Stimulated activated CD4-positive, alpha-beta T cell treated with anti-CD3 and anti-CD28 coated beads, Interleukin-1b, Interleukin-23, amount 100 ng/mL, for 24 hours (primary cell): ENCODE results near the gene ROS1.
"Not testable (repeated sequence)": the region's sequence is repeated elsewhere in the genome, so short reads cannot be mapped to it uniquely, and the experiment has no call there.

ENCODE experiments used
- DNase-seq, 4 experiments: peaks; one replicate each; pipeline ENCODE4 v3.0.0-alpha.2; 2020; ENCODE audit warnings: low read depth in 4 of 4, low spot score in 1 of 4

Gene ROS1

DNA sequence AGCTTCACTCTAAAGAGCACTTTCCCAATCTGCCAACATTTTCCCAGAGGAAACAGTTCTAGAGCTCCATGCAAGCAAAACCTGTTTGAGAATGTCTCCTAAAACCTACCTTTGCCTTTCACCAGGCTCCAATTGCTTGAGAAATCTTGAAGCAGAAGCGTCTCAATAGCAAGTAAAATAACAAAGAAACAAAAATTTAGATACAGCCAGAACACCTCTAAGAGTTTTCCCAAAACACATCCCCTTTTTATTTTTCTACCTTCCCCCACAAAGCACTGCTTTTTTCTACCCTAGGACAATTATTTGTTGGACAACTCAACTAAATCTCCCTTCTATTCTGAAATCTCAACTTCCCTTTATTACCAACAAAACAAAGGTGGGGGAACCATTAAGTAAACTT lies 156.8 kb downstream of the ROS1 start:
- DNase-seq = no peak

DNA sequence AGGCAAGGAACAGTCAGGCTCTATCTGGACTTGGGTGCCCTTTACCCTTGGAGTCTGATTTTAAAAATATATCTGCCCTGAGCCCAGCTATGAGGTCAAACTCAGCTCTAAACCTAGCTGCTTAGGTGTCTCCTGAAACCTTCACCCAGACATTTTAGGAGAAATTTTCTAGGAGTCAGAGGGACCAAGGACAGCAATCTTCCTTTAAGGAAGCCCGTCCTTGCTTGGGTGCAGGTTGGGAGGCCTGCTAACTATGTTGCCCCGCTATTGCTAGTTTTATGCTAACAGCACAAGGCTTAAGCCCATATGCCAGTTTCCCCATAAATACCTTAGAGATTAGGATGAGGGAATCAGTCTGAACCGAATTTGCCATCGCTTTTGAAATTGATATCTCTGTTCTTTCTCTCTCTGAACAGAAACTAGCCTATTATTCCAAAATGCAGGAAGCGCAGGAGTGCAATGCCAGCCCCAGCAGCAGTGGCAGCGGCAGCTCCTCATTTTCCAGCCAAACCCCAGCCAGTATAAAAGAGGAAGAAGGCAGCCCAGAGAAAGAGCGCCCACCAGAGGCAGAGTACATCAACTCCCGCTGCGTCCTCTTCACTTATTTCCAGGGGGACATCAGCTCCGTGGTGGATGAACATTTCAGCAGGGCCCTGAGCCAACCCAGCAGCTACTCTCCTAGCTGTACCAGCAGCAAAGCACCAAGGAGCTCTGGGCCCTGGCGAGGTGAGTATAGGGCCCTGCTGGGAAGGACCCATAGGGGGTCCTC lies 157.8 kb downstream of the ROS1 start:
- no peak for DNase-seq

DNA sequence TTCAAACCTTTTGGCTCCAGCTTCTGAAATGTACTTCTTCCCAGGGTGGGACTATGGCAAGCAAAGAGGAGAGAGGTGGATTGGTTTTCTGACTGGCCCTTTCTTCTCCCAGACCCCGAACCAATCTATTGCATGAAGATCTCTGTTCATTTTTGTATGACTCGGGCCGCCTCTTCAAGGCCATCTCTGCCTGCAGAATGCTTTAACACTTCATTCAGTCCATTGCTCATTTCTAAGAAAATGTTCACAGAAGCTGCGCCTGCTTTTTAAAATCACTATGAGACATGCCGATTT lies 158.7 kb downstream of the ROS1 start:
- DNase-seq = no peak

DNA sequence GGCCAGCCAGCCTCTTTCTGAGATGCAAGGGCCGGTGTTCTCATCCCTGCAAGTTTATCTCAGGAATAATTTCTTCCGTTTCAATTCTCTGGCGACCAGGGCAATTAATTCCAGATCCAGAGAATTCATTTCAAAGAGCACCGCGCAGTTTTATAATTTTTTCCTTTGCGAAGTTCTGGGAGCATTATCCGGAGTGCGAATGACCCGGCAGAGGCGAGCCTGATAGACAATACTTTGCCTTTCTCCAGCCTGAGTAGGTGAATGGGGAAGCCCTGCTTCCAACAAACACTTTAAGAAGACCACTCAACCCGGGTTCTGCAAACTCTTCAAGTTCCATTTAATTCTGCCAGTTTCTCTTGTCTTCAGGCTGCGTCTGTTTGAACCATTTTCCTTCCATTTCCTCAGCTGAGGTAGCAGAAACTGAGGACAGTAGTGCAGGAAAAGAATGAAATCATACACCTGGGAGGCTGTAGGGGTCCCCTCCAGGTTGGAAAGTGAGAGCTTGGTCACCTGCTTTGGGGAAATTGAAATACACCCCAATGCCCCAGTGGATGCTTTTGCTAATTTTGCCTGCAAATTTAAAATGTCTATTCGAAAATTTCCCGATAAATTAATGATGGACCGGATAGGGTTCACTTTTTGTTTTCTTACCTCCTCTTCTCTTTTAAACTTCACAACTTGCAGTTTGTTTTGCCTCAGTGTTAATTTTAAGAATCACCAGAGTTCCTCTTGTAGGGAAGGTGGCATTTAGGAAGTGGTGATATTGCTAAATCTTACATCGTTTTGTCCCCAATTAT lies 159.3 kb downstream of the ROS1 start:
- DNase-seq = no peak

DNA sequence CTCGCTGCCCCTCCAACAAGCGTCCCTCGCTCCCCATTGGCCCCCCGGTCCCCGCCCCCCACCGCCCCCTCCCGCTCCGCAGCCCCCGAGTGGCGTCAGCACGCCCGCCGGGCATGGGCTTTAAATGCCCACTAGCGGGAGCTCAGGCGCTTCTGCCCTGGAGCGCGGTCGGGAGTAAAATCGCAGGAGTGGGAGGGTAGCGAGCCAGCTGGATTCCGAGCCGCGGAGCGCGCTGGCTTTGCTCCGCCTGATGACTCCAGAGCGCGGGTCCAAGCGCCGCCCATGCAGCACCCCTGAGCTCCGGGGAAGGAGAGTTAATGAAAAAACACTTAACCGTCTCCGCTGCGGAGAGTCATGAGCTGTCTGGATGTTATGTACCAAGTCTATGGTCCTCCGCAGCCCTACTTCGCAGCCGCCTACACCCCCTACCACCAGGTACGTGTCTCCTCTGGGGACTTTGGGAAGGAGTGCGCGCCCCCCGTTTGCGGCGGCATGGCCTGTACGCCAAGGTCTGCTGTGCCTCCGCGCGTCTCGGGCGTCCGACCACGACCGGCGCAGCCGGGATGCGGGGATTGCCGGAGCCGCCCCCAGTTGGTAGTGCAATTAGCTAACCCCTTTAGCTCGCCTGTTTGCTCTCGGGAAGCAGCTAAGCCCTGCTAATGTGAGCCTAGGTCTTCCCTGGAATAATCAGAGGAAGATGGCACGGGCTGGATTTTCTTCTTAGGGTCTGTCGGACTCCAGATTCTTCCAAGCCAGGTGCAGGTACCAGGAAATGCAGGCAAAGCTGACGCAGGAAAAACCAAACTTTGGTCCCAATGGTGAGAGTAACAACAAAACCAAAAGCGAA lies 160.1 kb downstream of the ROS1 start, which contains the start of gene VGLL2:
Gene VGLL2, plus strand, starts transcription at position 149 of the 847 bp plus-strand sequence. Its CDS starts 206 bp downstream, at position 355.
- DNase-seq = no peak

DNA sequence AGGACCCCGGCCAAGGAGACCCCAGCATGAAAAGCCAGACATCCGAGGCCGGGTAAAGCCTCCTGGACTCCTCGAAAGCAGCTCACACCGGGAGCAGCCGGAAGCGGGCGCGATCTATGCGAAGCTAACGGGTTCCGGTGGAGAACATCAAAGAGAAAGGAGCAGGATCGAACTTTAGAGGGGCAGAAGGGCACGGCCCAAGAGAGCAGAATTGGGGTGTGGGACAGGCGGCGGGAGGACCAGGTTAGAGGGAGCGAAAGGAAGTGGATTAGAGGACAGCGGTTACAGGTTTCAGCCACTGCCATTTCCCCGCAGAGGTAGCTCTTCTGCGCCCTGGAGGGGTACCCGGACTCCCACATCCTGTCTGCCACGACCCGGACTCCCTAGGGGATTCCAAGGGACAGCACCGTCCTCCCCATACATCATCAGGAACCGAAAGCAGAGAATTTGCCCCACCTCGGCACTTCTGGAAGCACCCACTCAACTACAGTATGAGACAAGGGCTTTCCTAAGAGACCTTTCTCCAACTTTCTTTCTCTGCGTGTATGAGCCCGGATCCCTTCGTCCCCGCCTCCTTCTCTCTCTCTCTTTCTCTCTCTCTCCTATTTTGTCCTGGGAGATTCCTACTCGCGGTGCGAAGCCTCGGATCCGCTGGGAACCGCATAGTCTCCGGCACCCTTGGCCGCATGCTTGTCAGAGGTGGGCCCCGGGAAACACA lies 160.9 kb downstream of the ROS1 start:
- DNase-seq = no peak

DNA sequence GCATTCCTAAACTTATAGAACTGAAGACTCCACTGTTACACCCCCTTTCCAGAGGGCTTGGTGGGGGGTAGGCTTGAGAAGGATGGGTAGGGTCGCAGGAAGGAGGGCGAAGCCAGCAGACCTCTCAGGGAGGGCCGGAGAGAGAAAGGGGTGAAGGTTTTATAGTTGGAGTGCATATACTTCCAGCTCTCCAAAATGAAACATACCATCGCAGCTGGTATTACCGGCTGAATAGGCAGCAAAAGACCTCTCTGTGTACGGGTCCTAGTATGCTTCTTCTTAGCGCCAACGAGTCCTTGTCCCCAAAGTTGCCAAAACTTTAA lies 161.4 kb downstream of the ROS1 start:
- DNase-seq = no peak

DNA sequence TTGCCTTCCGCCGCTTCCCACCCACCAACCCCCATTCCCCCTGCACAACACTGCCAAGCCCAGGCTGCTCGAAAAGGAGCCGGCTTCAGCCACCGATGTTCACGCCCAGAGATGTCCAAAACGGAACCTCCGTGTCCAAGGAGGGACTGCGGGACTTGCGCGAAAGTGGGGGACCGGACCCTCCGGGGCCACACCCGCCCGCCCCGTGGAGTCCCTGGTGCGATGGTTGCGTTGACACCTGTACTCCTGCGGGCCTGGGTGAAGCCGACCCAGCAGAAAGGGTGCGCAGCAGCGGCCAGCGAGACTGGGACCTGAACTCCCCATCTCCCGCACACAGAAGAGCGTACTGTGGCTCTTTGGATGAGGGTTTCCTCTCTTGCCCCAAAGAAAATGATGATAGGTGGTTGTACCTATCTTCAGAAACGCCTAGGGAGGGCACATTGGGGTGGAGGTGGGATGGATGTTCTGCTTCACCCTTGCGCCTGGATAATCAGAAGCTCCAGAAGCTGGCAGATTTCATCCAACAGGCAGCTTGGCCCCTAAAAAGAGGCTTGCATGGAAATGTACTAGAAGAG lies 162.3 kb downstream of the ROS1 start:
- DNase-seq = no peak

DNA sequence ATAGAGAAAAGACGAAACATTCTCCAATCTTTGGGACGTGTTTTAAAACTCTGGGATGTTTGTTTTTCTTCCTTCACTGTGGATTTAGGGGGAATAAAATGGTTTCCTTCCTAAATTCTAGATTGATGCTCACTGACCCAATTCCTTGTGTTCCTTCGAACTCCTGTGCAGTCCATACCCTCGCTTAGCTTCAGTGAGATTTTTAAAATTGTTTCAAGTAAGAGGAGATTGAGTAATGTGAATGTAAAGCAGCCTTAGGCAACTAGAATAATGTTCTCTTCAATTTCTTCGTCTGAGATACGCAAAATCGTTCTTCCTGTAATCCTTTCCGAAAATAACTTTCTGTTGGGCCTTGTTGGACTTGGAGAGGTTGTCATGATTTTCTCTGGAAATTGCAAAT lies 162.9 kb downstream of the ROS1 start:
- DNase-seq = no peak

DNA sequence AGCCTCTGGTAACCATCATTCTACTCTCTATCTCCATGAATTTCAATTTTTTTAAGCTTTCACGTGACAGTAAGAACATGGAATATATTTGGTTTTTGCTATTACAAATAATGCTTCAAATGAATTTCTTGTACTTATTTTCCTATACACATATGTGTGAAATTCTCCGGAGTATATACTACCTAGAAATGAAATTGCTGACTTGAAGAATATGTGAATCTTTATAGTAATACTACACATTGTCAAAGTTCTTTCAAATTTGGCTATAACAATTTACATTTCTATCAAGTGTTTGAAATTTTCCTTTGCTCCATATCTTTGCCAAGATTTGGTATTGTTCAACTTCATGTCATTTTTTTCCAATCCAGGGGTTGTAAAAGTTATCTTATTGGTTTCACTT lies 172.0 kb downstream of the ROS1 start:
- DNase-seq = no peak

DNA sequence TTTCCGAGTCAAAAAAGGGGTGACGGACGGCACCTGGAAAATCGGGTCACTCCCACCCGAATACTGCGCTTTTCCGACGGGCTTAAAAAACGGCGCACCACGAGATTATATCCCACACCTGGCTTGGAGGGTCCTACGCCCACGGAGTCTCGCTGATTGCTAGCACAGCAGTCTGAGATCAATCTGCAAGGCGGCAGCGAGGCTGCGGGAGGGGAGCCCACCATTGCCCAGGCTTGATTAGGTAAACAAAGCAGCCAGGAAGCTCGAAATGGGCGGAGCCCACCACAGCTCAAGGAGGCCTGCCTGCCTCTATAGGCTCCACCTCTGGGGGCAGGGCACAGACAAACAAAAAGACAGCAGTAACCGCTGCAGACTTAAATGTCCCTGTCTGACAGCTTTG lies 180.8 kb downstream of the ROS1 start:
- DNase-seq = not testable (repeated sequence)

DNA sequence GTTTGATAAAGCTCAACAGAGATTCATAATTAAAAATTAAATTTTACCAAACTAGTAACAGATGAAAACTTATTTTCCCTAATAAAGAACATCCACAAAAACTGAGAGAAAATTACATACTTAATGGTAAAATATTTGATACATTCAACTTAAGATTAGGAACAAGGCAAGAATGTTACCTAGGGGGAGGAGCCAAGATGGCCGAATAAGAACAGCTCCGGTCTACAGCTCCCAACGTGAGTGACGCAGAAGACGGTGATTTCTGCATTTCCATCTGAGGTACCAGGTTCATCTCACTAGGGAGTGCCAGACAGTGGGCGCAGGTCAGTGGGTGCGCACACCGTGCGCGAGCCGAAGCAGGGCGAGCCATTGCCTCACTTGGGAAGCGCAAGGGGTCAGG lies 181.2 kb downstream of the ROS1 start:
- DNase-seq = not testable (repeated sequence)
